ENCODE data around the gene SCGN.
"Not testable (repeated sequence)": the region's sequence is repeated elsewhere in the genome, so short reads cannot be mapped to it uniquely, and the experiment has no call there.

The SCGN gene

DNA sequence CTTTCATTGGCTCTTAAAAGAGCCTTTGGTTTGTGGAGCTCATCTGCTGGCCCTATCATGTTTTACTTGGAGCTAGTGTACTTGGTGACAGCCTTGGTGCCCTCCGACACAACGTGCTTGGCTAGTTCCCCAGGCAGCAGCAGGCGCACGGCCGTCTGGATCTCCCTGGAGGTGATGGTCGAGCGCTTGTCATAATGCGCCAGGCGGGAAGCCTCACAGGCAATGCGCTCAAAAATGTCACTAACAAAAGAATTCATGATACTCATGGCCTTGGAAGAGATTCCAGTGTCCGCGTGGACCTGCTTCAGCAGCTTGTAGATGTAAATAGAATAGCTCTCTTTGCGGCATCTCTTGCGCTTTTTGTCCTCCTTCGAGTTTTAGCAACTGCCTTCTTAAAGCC lies 79.7 kb downstream of the SCGN start:
- no peak for DNase-seq

DNA sequence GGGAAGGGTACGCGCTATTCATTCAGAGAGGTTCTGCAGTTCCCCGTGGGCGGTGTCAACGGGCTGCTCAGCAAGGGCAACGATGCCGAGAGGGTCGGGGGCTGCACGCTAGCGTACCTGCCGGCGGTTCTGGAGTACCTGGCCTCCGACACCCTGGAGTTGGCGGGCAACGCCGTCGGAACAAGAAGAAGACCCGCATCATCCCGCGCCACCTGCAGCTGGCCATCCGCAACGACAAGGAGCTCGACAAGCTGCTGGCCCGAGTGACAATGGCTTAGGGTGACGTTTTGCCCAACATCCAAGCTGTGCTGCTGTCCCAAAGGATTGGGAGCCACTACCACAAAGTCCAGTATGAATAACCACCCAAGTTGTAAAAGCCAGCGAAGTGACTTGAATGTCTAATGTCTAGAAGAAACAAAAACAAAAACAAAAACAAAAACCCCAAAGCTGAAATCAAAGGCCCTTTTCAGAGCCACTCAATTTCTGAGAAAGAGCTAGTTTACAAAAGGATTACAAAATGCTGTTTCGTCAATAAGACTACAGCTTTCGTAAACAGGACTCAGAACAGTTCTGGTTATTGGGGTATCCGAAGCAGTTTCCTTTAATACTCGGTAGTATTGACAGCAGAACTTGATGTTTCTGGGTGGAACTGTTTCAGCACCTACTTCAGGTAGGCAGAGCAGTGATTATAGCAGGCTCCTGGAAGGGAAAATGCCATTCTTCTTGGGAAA lies 80.6 kb downstream of the SCGN start:
- DNase-seq: no peak

GRCh38 chr6:25735261-25735660 lies 83.2 kb downstream of the SCGN start:
- no peak for DNase-seq

- no peak for DNase-seq
These were observed 91.9 kb downstream of the SCGN start for GRCh38 chr6:25743868-25744267.

GRCh38 chr6:25745836-25746235 lies 93.8 kb downstream of the SCGN start:
- DNase-seq: no peak

GRCh38 chr6:25746968-25747367 lies 95.0 kb downstream of the SCGN start:
- DNase-seq: no peak

GRCh38 chr6:25747477-25747876 lies 95.5 kb downstream of the SCGN start:
- no peak for DNase-seq

GRCh38 chr6:25748049-25748448 lies 96.0 kb downstream of the SCGN start:
- DNase-seq: no peak

DNA sequence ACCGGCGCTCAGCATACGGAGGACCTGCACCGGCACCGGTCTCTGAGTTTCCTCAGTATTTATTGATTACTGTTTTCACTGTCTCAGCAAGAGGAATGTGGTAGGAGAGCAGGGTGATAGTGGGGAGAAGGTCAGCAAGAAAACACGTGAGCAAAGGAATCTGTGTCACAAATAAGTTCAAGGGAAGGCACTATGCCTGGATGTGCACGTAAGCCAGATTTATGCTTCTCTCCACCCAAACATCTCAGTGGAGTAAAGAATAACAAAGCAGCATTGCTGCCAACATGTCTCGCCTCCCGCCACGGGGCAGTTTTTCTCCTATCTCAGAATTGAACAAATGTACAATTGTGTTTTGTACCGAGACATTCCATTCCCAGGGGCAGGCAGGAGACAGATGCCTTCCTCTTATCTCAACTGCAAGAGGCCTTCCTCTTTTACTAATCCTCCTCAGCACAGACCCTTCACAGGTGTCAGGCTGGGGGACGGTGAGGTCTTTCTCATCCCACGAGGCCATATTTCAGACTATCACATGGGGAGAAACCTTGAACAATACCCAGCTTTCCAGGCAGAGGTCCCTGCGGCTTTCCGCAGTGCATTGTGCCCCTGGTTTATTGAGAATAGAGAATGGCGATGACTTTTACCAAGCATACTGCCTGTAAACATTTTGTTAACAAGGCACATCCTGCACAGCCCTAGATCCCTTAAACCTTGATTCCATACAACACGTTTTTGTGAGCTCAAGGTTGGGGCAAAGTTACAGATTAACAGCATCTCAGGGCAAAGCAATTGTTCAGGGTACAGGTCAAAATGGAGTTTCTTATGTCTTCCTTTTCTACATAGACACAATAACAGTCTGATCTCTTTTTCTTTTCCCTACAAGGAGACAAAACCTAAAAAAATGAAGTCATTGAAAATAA lies 96.8 kb downstream of the SCGN start:
- DNase-seq: not testable (repeated sequence)

DNA sequence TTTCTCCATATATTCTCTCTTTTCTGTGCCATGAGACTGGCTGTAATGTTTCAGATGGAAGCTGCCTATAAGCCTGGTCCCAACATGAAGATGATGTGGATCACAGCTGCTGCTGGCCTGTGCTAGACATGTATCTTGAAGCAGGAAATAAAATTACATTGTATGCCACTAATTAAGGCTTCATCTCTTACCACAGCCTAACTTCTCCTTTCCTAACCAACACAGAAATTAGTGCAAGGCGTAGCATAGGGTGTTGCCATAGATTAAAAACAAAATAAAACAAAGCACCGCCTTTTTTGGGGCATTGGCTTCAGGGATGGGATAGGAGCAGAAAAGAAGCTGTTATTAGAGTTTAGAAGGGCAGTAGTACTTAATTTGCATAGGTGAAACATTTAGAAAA lies 97.8 kb downstream of the SCGN start:
- DNase-seq: peak; percentile 5 to 38

DNA sequence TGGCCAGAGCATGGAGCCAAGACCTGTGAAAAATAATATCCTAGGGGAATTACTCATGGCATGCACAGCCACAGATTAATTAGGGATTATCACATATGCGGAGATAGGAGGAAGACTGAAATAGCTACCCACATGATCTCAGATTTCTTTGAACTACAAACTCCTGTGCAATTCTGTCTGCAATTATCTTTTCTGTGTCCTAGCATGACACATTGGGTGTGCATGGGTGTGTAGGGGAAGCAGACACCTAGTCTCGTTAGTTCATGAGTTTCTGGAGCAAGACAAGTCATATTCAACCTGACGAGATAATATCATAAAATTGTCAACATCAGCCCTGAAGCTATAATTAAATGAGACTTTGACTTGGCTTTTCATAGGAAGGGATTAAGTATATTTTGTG lies 98.9 kb downstream of the SCGN start:
- DNase-seq: no peak

Data from inflammatory macrophage (primary cell).